Subcutaneous adipose tissue (tissue), 4 donors: ENCODE results near the gene GPC6. TPM values are rescaled to one million over a fixed set of nuclear protein-coding genes. Genes with fewer than 3 reads are reported as not detected.

Experiments
- CTCF ChIP-seq: fragments of 450-650 bp; IDR thresholded peaks from one replicate; pipeline ENCODE4 v1.5.1; 2016; ENCODE audit warnings: low read depth, mild to moderate bottlenecking, control low read depth, antibody characterized with exemption, moderate library complexity
- total RNA-seq, 4 donors: library from RNA; depleted of rRNA; stranded (reverse); fragments of >200 nt; gene quantifications; one replicate each; pipeline ENCODE4 v1.1.0, GENCODE V29; 2016

GPC6 gene
- total RNA-seq, 4 donors from 2014 or later = 16.2 to 30.6 (median 26.9) TPM

- TF ChIP-seq CTCF = no peak
Observed at GRCh38 chr13:94120878-94121277, 894.3 kb downstream of the GPC6 start.

- TF ChIP-seq CTCF = no peak
Observed at GRCh38 chr13:94121686-94122085, 895.1 kb downstream of the GPC6 start.

- no peak for TF ChIP-seq CTCF
Observed at GRCh38 chr13:94122300-94122915, 895.8 kb downstream of the GPC6 start.

GRCh38 chr13:94123557-94123956 lies 897.0 kb downstream of the GPC6 start:
- TF ChIP-seq CTCF = no peak

- no peak for TF ChIP-seq CTCF
Observed at GRCh38 chr13:94128430-94128829, 901.8 kb downstream of the GPC6 start.

GRCh38 chr13:94129490-94129894 lies 902.9 kb downstream of the GPC6 start:
- TF ChIP-seq CTCF = no peak

- TF ChIP-seq CTCF = no peak
Observed at GRCh38 chr13:94138831-94139230, 912.2 kb downstream of the GPC6 start.
